ENCODE results near the gene AHCYL1. TPM values are rescaled to one million over a fixed set of nuclear protein-coding genes. Genes with fewer than 3 reads are reported as not detected.

Gene AHCYL1
- total RNA-seq, 1 experiment from 2014 or later, result 34.0 TPM

DNA sequence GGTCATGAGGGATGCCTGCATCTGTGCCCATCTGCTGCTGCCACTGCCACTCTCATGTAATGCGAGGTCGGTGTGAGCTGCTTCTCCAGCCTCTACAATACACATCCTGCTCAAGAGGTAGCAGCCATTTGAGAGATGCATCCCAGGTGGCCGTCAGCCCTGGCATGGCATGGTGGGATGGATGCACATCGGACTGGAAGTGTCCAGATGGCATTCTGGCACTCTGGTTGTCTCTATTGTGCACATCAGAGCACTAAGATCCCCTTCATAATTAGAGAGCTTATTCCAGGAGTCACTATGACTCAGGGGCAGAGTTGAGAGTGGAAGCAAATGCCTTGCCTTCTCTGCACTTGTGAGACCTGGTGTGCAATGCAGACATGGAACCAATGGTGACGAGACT, 53.7 kb downstream of the AHCYL1 start:
- H3K9me3 ChIP-seq (ENCODE audit: low read length), result no peaks in the 10 kb centered on the region
- H3K79me2 ChIP-seq (ENCODE audit: low read length), result peaks cover 32% of the 10 kb centered on the region
- no peak for DNase-seq
- H3K27ac ChIP-seq (ENCODE audit: low read length), result no peak overlapping the region
- H3K4me2 ChIP-seq (ENCODE audit: low read depth, low read length, poor library complexity, severe bottlenecking), result no peak overlapping the region
- H2AFZ ChIP-seq (ENCODE audit: low read length), result no peak overlapping the region
- H3K36me3 ChIP-seq (ENCODE audit: insufficient read depth, low read length), result peaks cover 34% of the 10 kb centered on the region; the same call in 1 of the 2 replicates
- no peaks in the 10 kb centered on the region for H3K27me3 ChIP-seq (ENCODE audit: low read length)
- H4K20me1 ChIP-seq (ENCODE audit: insufficient read depth, low read depth, low read length), result no peaks in the 10 kb centered on the region
- H3K4me1 ChIP-seq (ENCODE audit: low read length), result peaks cover 17% of the 10 kb centered on the region
- H3K9me2 ChIP-seq (replicated peaks; ENCODE audit: insufficient read depth, low read length), result no peaks in the 10 kb centered on the region
- H3K9ac ChIP-seq (ENCODE audit: low read length), result no peak overlapping the region
- no peak overlapping the region for H3K4me3 ChIP-seq (ENCODE audit: low read length)

DNA sequence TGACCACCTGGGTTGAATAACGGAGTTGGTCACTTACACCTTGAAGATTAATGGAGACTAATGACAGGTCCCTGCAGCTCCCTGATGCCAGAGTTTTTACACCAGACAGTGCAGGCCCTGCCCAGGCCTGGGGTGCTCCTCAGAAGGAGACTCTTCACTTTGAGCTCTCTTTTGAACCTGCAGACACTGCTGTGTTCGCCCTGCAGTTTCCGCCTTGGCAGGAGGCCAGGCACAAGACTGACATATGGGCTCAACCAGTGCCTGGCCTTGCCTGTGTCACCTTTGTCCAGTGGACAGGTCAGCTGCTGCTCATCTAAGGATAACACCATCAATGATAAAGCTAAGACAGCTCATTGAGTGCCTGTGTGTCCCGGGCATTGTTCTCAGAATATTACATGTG, 55.1 kb downstream of the AHCYL1 start:
- Histone ChIP-seq H4K20me1 (ENCODE audit: insufficient read depth, low read depth, low read length) (no peaks in the 10 kb centered on the region), H3K9ac (ENCODE audit: low read length) (no peak overlapping the region), H3K27me3 (ENCODE audit: low read length) (no peaks in the 10 kb centered on the region), H3K4me2 (ENCODE audit: low read depth, low read length, poor library complexity, severe bottlenecking) (no peak overlapping the region), H3K36me3 (ENCODE audit: insufficient read depth, low read length) (peaks cover 44% of the 10 kb centered on the region; the same call in 1 of the 2 replicates), H3K9me2 (replicated peaks; ENCODE audit: insufficient read depth, low read length) (no peaks in the 10 kb centered on the region), H3K9me3 (ENCODE audit: low read length) (no peaks in the 10 kb centered on the region), H3K4me3 (ENCODE audit: low read length) (no peak overlapping the region), H3K79me2 (ENCODE audit: low read length) (peaks cover 30% of the 10 kb centered on the region), H2AFZ (ENCODE audit: low read length) (no peak overlapping the region), H3K4me1 (ENCODE audit: low read length) (peaks cover 10% of the 10 kb centered on the region), H3K27ac (ENCODE audit: low read length) (no peak overlapping the region)
- DNase-seq, result no peak

- H3K9me2 ChIP-seq (replicated peaks; ENCODE audit: insufficient read depth, low read length), result no peaks in the 10 kb centered on the region
- H3K36me3 ChIP-seq (ENCODE audit: insufficient read depth, low read length), result peaks cover 52% of the 10 kb centered on the region; the same call in 1 of the 2 replicates
- no peak for DNase-seq
- peaks cover 8% of the 10 kb centered on the region for H3K4me1 ChIP-seq (ENCODE audit: low read length)
- no peak overlapping the region for H3K4me3 ChIP-seq (ENCODE audit: low read length)
- H2AFZ ChIP-seq (ENCODE audit: low read length), result no peak overlapping the region
- no peak overlapping the region for H3K9ac ChIP-seq (ENCODE audit: low read length)
- peaks cover 21% of the 10 kb centered on the region for H3K79me2 ChIP-seq (ENCODE audit: low read length)
- H3K27me3 ChIP-seq (ENCODE audit: low read length), result no peaks in the 10 kb centered on the region
- no peaks in the 10 kb centered on the region for H3K9me3 ChIP-seq (ENCODE audit: low read length)
- no peak overlapping the region for H3K27ac ChIP-seq (ENCODE audit: low read length)
- H4K20me1 ChIP-seq (ENCODE audit: insufficient read depth, low read depth, low read length), result no peaks in the 10 kb centered on the region
- no peak overlapping the region for H3K4me2 ChIP-seq (ENCODE audit: low read depth, low read length, poor library complexity, severe bottlenecking)
Measured at GRCh38 chr1:110040548-110040947, 56.0 kb downstream of the AHCYL1 start.

GRCh38 chr1:110043016-110043415, 58.5 kb downstream of the AHCYL1 start:
- no peak overlapping the region for H3K27ac ChIP-seq (ENCODE audit: low read length)
- no peak overlapping the region for H2AFZ ChIP-seq (ENCODE audit: low read length)
- peaks cover 63% of the 10 kb centered on the region; the same call in 1 of the 2 replicates for H3K36me3 ChIP-seq (ENCODE audit: insufficient read depth, low read length)
- no peaks in the 10 kb centered on the region for H3K4me1 ChIP-seq (ENCODE audit: low read length)
- H3K27me3 ChIP-seq (ENCODE audit: low read length), result no peaks in the 10 kb centered on the region
- no peaks in the 10 kb centered on the region for H3K9me2 ChIP-seq (replicated peaks; ENCODE audit: insufficient read depth, low read length)
- no peak for DNase-seq
- H3K79me2 ChIP-seq (ENCODE audit: low read length), result no peaks in the 10 kb centered on the region; the same call in 1 of the 2 replicates
- no peak overlapping the region for H3K4me3 ChIP-seq (ENCODE audit: low read length)
- H3K9me3 ChIP-seq (ENCODE audit: low read length), result no peaks in the 10 kb centered on the region
- no peak overlapping the region for H3K4me2 ChIP-seq (ENCODE audit: low read depth, low read length, poor library complexity, severe bottlenecking)
- H4K20me1 ChIP-seq (ENCODE audit: insufficient read depth, low read depth, low read length), result no peaks in the 10 kb centered on the region
- H3K9ac ChIP-seq (ENCODE audit: low read length), result no peak overlapping the region

GRCh38 chr1:110047463-110047862, 62.9 kb downstream of the AHCYL1 start:
- no peaks in the 10 kb centered on the region for H4K20me1 ChIP-seq (ENCODE audit: insufficient read depth, low read depth, low read length)
- H3K4me3 ChIP-seq (ENCODE audit: low read length), result no peak overlapping the region
- H3K9me2 ChIP-seq (replicated peaks; ENCODE audit: insufficient read depth, low read length), result no peaks in the 10 kb centered on the region
- H2AFZ ChIP-seq (ENCODE audit: low read length), result no peak overlapping the region
- H3K27me3 ChIP-seq (ENCODE audit: low read length), result no peaks in the 10 kb centered on the region
- no peak overlapping the region for H3K4me2 ChIP-seq (ENCODE audit: low read depth, low read length, poor library complexity, severe bottlenecking)
- no peaks in the 10 kb centered on the region for H3K9me3 ChIP-seq (ENCODE audit: low read length)
- H3K9ac ChIP-seq (ENCODE audit: low read length), result no peak overlapping the region
- H3K79me2 ChIP-seq (ENCODE audit: low read length), result no peaks in the 10 kb centered on the region
- peaks cover 44% of the 10 kb centered on the region; the same call in 1 of the 2 replicates for H3K36me3 ChIP-seq (ENCODE audit: insufficient read depth, low read length)
- H3K4me1 ChIP-seq (ENCODE audit: low read length), result no peaks in the 10 kb centered on the region
- no peak overlapping the region for H3K27ac ChIP-seq (ENCODE audit: low read length)
- no peak for DNase-seq

DNA sequence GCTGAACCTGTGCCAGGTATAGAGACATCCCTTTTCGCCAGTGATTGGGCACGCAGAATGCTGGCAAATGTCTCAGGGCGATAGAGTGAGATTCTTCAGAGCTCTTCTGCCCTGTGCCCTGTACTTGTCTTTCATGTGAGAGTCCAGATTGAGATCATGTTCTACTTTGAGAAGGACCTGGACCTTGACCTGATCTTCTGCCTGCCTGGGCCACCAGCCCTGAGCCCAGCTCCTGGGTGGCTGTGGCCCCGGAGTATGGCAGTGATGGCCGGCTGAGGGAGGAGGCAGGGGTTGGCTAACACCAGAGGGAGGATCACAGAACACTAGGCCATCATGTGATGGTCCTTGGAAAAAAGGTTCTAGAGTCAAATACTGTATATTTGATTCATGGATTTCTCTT, 63.7 kb downstream of the AHCYL1 start:
- H2AFZ ChIP-seq (ENCODE audit: low read length), result no peak overlapping the region
- H4K20me1 ChIP-seq (ENCODE audit: insufficient read depth, low read depth, low read length), result no peaks in the 10 kb centered on the region
- no peak overlapping the region for H3K4me3 ChIP-seq (ENCODE audit: low read length)
- no peak for DNase-seq
- no peak overlapping the region for H3K9ac ChIP-seq (ENCODE audit: low read length)
- peaks cover 43% of the 10 kb centered on the region; the same call in 1 of the 2 replicates for H3K36me3 ChIP-seq (ENCODE audit: insufficient read depth, low read length)
- H3K4me2 ChIP-seq (ENCODE audit: low read depth, low read length, poor library complexity, severe bottlenecking), result no peak overlapping the region
- H3K9me2 ChIP-seq (replicated peaks; ENCODE audit: insufficient read depth, low read length), result no peaks in the 10 kb centered on the region
- no peak overlapping the region for H3K27ac ChIP-seq (ENCODE audit: low read length)
- no peaks in the 10 kb centered on the region for H3K27me3 ChIP-seq (ENCODE audit: low read length)
- no peaks in the 10 kb centered on the region for H3K9me3 ChIP-seq (ENCODE audit: low read length)
- H3K4me1 ChIP-seq (ENCODE audit: low read length), result no peaks in the 10 kb centered on the region
- no peaks in the 10 kb centered on the region for H3K79me2 ChIP-seq (ENCODE audit: low read length)

- Histone ChIP-seq H2AFZ (ENCODE audit: low read length) (no peak overlapping the region), H3K4me2 (ENCODE audit: low read depth, low read length, poor library complexity, severe bottlenecking) (no peak overlapping the region), H3K79me2 (ENCODE audit: low read length) (no peaks in the 10 kb centered on the region), H3K4me3 (ENCODE audit: low read length) (no peak overlapping the region), H3K36me3 (ENCODE audit: insufficient read depth, low read length) (peaks cover 39% of the 10 kb centered on the region; the same call in 1 of the 2 replicates), H3K4me1 (ENCODE audit: low read length) (no peaks in the 10 kb centered on the region), H4K20me1 (ENCODE audit: insufficient read depth, low read depth, low read length) (no peaks in the 10 kb centered on the region), H3K27ac (ENCODE audit: low read length) (no peak overlapping the region), H3K9ac (ENCODE audit: low read length) (no peak overlapping the region), H3K9me3 (ENCODE audit: low read length) (no peaks in the 10 kb centered on the region), H3K9me2 (replicated peaks; ENCODE audit: insufficient read depth, low read length) (no peaks in the 10 kb centered on the region), H3K27me3 (ENCODE audit: low read length) (no peaks in the 10 kb centered on the region)
- no peak for DNase-seq
Measured at GRCh38 chr1:110048923-110049601, 64.5 kb downstream of the AHCYL1 start.

GRCh38 chr1:110049801-110050601, 65.4 kb downstream of the AHCYL1 start:
- no peak overlapping the region for H2AFZ ChIP-seq (ENCODE audit: low read length)
- H3K9me2 ChIP-seq (replicated peaks; ENCODE audit: insufficient read depth, low read length), result no peaks in the 10 kb centered on the region
- DNase-seq, result no peak
- no peak overlapping the region for H3K27ac ChIP-seq (ENCODE audit: low read length)
- H3K4me3 ChIP-seq (ENCODE audit: low read length), result no peak overlapping the region
- peaks cover 41% of the 10 kb centered on the region; the same call in 1 of the 2 replicates for H3K36me3 ChIP-seq (ENCODE audit: insufficient read depth, low read length)
- H3K27me3 ChIP-seq (ENCODE audit: low read length), result no peaks in the 10 kb centered on the region
- no peak overlapping the region for H3K4me2 ChIP-seq (ENCODE audit: low read depth, low read length, poor library complexity, severe bottlenecking)
- H4K20me1 ChIP-seq (ENCODE audit: insufficient read depth, low read depth, low read length), result no peaks in the 10 kb centered on the region
- H3K9me3 ChIP-seq (ENCODE audit: low read length), result no peaks in the 10 kb centered on the region
- H3K9ac ChIP-seq (ENCODE audit: low read length), result no peak overlapping the region
- peaks cover 5% of the 10 kb centered on the region; the same call in 1 of the 2 replicates for H3K4me1 ChIP-seq (ENCODE audit: low read length)
- no peaks in the 10 kb centered on the region; the same call in 1 of the 2 replicates for H3K79me2 ChIP-seq (ENCODE audit: low read length)

Data from Karpas-422 (cell line).